Retinal pigment epithelial cell (primary cell): Measurements from ENCODE around the gene LAYN.

Experiments
- DNase-seq: peaks from one replicate; pipeline ENCODE4 v3.0.0-alpha.2; 2010; ENCODE audit warnings: low read depth
- H3K4me3 ChIP-seq: 2 replicates; pipeline ENCODE4 v1.5.1; 2011; ENCODE audit warnings: mild to moderate bottlenecking, low read length, control low read depth, moderate library complexity
- TF ChIP-seq, protein P1 (sequence below): conservative IDR thresholded peaks from 2 replicates; pipeline ENCODE4 v1.5.1; 2011; ENCODE audit warnings: low read depth, low read length, control low read depth, inconsistent platforms

LAYN gene

DNA sequence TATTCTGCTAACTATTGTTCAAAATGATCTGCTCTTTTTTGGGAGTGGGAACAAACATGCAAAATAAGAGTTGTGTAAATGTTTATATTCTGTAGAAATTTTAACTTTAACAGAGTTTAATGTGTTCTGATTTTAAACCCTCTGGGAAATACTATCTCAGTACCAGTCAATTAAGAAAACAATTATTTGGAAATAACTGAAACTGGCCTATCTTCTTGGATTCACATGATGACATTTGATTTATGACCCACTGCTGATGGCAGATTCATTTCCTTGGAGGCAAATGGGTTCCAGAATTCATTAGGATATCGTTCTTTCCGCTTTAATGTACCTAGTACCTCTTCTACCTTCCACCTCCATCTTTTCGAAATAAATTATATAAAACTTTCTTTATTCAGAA, 67.2 kb downstream of the LAYN start:
- DNase-seq: no peak
- H3K4me3 ChIP-seq: no peak overlapping the region
- TF ChIP-seq, protein P1, sequence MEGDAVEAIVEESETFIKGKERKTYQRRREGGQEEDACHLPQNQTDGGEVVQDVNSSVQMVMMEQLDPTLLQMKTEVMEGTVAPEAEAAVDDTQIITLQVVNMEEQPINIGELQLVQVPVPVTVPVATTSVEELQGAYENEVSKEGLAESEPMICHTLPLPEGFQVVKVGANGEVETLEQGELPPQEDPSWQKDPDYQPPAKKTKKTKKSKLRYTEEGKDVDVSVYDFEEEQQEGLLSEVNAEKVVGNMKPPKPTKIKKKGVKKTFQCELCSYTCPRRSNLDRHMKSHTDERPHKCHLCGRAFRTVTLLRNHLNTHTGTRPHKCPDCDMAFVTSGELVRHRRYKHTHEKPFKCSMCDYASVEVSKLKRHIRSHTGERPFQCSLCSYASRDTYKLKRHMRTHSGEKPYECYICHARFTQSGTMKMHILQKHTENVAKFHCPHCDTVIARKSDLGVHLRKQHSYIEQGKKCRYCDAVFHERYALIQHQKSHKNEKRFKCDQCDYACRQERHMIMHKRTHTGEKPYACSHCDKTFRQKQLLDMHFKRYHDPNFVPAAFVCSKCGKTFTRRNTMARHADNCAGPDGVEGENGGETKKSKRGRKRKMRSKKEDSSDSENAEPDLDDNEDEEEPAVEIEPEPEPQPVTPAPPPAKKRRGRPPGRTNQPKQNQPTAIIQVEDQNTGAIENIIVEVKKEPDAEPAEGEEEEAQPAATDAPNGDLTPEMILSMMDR: no peak
